Transverse colon (tissue), 3 donors: ENCODE results near the gene TPO.

ENCODE experiments used
- CTCF ChIP-seq, 5 experiments: fragments of 200-600 bp in 3 of 5; fragments of 450-650 bp in 2 of 5; sonication (generic) in 3 of 5; IDR thresholded peaks; 1 replicate in 2 of 5; 2 replicates in 3 of 5; pipeline ENCODE4 v1.5.1; 2016 to 2017; ENCODE audit warnings: antibody characterized with exemption in 5 of 5, inconsistent platforms in 3 of 5, mild to moderate bottlenecking in 2 of 5, moderate library complexity in 1 of 5
- EP300 ChIP-seq: sonication (generic); formaldehyde crosslinking; IDR thresholded peaks from one replicate; pipeline ENCODE4 v1.6.1; 2017; ENCODE audit warnings: antibody characterized with exemption, low read depth
- POLR2A ChIP-seq: fragments of 450-650 bp; IDR thresholded peaks from one replicate; pipeline ENCODE4 v1.6.1; 2016; ENCODE audit warnings: antibody characterized with exemption, mild to moderate bottlenecking, moderate library complexity

GRCh38 chr2:1394709-1395408 lies 18.4 kb upstream of the TPO start:
- TF ChIP-seq CTCF (IDR thresholded peaks at IDR 0.05), result no peak
- no peak for TF ChIP-seq EP300
- TF ChIP-seq POLR2A, result no peak
